HepG2 (cell line): Measurements from ENCODE around the gene NDST1. TPM values are rescaled to one million over a fixed set of nuclear protein-coding genes. Genes with fewer than 3 reads are reported as not detected.

Experiments
- ERF ChIP-seq: IDR thresholded peaks from 2 replicates; pipeline ENCODE4 v1.6.1; 2018; ENCODE audit warnings: missing biosample characterization, missing genetic modification reagents
- HOXA9 ChIP-seq: sonication (generic); formaldehyde crosslinking; IDR thresholded peaks from 2 replicates; pipeline ENCODE4 v1.8.1; 2022; ENCODE audit warnings: missing genetic modification reagents, mild to moderate bottlenecking, moderate library complexity, borderline replicate concordance
- MAFF ChIP-seq: IDR thresholded peaks from 2 replicates; pipeline ENCODE4 v1.6.1; 2011; ENCODE audit warnings: low read depth, low read length, improper control_type of control experiment
- SMAD3 ChIP-seq: sonication (generic); formaldehyde crosslinking; IDR thresholded peaks from 2 replicates; pipeline ENCODE4 v1.4.0; 2020; ENCODE audit warnings: missing genetic modification reagents
- SRSF1 ChIP-seq: fragments of 200-400 bp; formaldehyde crosslinking; optimal IDR thresholded peaks from 2 replicates; pipeline ENCODE3; 2017; ENCODE audit warnings: mild to moderate bottlenecking, low read depth, low read length, moderate library complexity
- YEATS4 ChIP-seq: sonication (generic); formaldehyde crosslinking; IDR thresholded peaks from 2 replicates; pipeline ENCODE4 v1.4.0; 2020; ENCODE audit warnings: missing genetic modification reagents, borderline replicate concordance
- ZFYVE20 ChIP-seq: sonication (generic); formaldehyde crosslinking; IDR thresholded peaks from 2 replicates; pipeline ENCODE4 v1.8.0; 2023; ENCODE audit warnings: low read depth, mild to moderate bottlenecking, moderate library complexity, missing genetic modification reagents, borderline replicate concordance
- ZNF382 ChIP-seq: sonication (generic); formaldehyde crosslinking; IDR thresholded peaks from 2 replicates; pipeline ENCODE4 v1.5.0; 2020; ENCODE audit warnings: missing genetic modification reagents, mild to moderate bottlenecking, borderline replicate concordance
- ZNF431 ChIP-seq: sonication (generic); formaldehyde crosslinking; IDR thresholded peaks from 2 replicates; pipeline ENCODE4 v1.9.0; 2022; ENCODE audit warnings: missing genetic modification reagents, low read depth, mild to moderate bottlenecking, borderline replicate concordance
- ZNF577 ChIP-seq: sonication (generic); formaldehyde crosslinking; IDR thresholded peaks from 2 replicates; pipeline ENCODE4 v1.4.0; 2020; ENCODE audit warnings: mild to moderate bottlenecking, low read depth, missing genetic modification reagents, borderline replicate concordance
- ZNF768 ChIP-seq: sonication (generic); formaldehyde crosslinking; IDR thresholded peaks from 2 replicates; pipeline ENCODE4 v1.4.0; 2020; ENCODE audit warnings: missing genetic modification reagents
- ZNF83 ChIP-seq: sonication (generic); formaldehyde crosslinking; IDR thresholded peaks from 2 replicates; pipeline ENCODE4 v1.4.0; 2020; ENCODE audit warnings: missing genetic modification reagents, mild to moderate bottlenecking, borderline replicate concordance
- polyA plus RNA-seq, 8 experiments: library from polyadenylated mRNA; depleted of rRNA in 3 of 8; stranded (reverse) in 7 of 8; unstranded in 1 of 8; fragments of >200 nt; fragmentation: Illumina TruSeq in 4 of 8; extraction: Trizol in 4 of 8; gene quantifications; 2 replicates each; pipeline versions ENCODE4 v1.2.1 to v1.2.3, GENCODE V29; 2011 to 2016; ENCODE audit warnings: low read depth in 4 of 8, missing spikeins in 1 of 8, mixed read lengths in 1 of 8; ENCODE audit not compliant: insufficient read depth in 1 of 8
- total RNA-seq, 5 experiments: library from RNA; depleted of rRNA; stranded (reverse); fragments of >200 nt; fragmentation: Illumina TruSeq; extraction: Trizol; gene quantifications; 2 replicates each; pipeline ENCODE4 v1.2.3, GENCODE V29; 2016; ENCODE audit warnings: low read depth in 1 of 5
- TF ChIP-seq, protein P1 (sequence below): IDR thresholded peaks from 2 replicates; pipeline ENCODE4 v1.6.1; 2016; ENCODE audit warnings: low read depth, control low read depth
- TF ChIP-seq, protein P2 (sequence below): sonication (generic); formaldehyde crosslinking; conservative IDR thresholded peaks from 2 replicates; pipeline ENCODE4 v1.8.0; 2022; ENCODE audit warnings: mild to moderate bottlenecking, moderate library complexity, missing genetic modification reagents
- TF ChIP-seq, protein P3 (sequence below): sonication (generic); formaldehyde crosslinking; conservative IDR thresholded peaks from 2 replicates; pipeline ENCODE4 v1.4.0; 2020; ENCODE audit warnings: missing genetic modification reagents
- TF ChIP-seq, protein P4 (sequence below): IDR thresholded peaks from 2 replicates; pipeline ENCODE4 v1.4.0; 2020; ENCODE audit warnings: mild to moderate bottlenecking, missing genetic modification reagents

The NDST1 gene
- total and polyA plus RNA-seq, 2 of the 13 experiments (the other 11 are each of a cell fraction or from before 2014, with no cell fraction given) = 23.8 to 26.2 TPM

DNA sequence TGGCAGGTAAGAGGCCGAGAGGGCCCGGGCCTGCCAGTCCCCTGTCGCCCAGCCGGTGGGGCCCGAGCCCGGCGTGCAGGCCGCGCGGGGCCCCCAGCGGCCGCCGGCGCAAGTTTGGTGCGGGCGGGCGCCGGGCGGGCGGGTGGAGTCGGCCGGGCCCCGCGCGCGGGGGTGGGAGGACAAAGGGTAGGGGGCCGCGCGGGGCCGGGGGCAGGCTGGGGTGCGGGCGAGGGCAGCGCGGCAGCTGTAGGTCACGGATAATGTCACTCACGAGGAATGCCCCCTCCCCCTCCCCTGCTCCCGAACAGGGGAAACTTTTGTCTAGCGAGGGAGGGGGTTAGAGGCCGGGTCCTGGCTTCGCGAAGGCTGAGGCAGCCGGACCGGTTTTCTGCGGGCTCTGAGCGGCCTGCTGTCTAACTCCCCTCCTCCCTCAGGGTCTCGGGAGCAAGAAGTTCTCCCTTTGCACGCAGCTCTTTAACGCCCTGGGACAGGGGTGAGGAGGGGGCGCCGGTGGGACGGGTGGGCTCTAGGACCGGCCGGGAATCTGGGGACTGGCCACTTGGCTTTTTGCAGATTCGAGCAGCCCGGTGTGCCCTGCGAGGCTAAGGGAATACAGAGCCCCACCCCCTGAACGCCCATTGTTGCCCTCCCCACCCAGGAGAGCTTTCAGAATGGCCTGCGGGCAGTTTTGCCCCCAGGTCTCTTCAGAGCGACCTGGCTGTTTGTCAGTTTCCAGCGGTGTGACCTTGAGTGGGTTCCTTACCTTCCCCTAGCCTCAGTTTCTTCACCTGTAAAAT, 21.3 kb upstream of the NDST1 start (continued):
- no peak for TF ChIP-seq ZFYVE20 (CRISPR knock-in tag)
- TF ChIP-seq ZNF382 = no peak
- TF ChIP-seq, protein P1, sequence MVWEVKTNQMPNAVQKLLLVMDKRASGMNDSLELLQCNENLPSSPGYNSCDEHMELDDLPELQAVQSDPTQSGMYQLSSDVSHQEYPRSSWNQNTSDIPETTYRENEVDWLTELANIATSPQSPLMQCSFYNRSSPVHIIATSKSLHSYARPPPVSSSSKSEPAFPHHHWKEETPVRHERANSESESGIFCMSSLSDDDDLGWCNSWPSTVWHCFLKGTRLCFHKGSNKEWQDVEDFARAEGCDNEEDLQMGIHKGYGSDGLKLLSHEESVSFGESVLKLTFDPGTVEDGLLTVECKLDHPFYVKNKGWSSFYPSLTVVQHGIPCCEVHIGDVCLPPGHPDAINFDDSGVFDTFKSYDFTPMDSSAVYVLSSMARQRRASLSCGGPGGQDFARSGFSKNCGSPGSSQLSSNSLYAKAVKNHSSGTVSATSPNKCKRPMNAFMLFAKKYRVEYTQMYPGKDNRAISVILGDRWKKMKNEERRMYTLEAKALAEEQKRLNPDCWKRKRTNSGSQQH (CRISPR knock-in tag) = 0 out of 2 replicates have a peak, but pooled peaks have one; percentile 30
- 0 out of 2 replicates have a peak, but pooled peaks have one; percentile 47 for TF ChIP-seq HOXA9 (CRISPR knock-in tag)
- no peak for TF ChIP-seq ZNF577 (CRISPR knock-in tag)
- TF ChIP-seq YEATS4 (CRISPR knock-in tag) = peak; percentile 60
- TF ChIP-seq, protein P2, sequence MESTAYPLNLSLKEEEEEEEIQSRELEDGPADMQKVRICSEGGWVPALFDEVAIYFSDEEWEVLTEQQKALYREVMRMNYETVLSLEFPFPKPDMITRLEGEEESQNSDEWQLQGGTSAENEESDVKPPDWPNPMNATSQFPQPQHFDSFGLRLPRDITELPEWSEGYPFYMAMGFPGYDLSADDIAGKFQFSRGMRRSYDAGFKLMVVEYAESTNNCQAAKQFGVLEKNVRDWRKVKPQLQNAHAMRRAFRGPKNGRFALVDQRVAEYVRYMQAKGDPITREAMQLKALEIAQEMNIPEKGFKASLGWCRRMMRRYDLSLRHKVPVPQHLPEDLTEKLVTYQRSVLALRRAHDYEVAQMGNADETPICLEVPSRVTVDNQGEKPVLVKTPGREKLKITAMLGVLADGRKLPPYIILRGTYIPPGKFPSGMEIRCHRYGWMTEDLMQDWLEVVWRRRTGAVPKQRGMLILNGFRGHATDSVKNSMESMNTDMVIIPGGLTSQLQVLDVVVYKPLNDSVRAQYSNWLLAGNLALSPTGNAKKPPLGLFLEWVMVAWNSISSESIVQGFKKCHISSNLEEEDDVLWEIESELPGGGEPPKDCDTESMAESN (CRISPR knock-in tag) = no peak
- TF ChIP-seq MAFF = no peak
- TF ChIP-seq, protein P3, sequence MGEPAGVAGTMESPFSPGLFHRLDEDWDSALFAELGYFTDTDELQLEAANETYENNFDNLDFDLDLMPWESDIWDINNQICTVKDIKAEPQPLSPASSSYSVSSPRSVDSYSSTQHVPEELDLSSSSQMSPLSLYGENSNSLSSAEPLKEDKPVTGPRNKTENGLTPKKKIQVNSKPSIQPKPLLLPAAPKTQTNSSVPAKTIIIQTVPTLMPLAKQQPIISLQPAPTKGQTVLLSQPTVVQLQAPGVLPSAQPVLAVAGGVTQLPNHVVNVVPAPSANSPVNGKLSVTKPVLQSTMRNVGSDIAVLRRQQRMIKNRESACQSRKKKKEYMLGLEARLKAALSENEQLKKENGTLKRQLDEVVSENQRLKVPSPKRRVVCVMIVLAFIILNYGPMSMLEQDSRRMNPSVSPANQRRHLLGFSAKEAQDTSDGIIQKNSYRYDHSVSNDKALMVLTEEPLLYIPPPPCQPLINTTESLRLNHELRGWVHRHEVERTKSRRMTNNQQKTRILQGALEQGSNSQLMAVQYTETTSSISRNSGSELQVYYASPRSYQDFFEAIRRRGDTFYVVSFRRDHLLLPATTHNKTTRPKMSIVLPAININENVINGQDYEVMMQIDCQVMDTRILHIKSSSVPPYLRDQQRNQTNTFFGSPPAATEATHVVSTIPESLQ (CRISPR knock-in tag) = no peak
- peak; percentile 12 for TF ChIP-seq SRSF1
- TF ChIP-seq ERF = no peak; the same call in 1 of the 2 replicates
- no peak for TF ChIP-seq SMAD3 (CRISPR knock-in tag)
- TF ChIP-seq ZNF83 (CRISPR knock-in tag) = no peak
- peak; percentile 27; the same call in 1 of the 2 replicates for TF ChIP-seq ZNF768
- TF ChIP-seq, protein P4, sequence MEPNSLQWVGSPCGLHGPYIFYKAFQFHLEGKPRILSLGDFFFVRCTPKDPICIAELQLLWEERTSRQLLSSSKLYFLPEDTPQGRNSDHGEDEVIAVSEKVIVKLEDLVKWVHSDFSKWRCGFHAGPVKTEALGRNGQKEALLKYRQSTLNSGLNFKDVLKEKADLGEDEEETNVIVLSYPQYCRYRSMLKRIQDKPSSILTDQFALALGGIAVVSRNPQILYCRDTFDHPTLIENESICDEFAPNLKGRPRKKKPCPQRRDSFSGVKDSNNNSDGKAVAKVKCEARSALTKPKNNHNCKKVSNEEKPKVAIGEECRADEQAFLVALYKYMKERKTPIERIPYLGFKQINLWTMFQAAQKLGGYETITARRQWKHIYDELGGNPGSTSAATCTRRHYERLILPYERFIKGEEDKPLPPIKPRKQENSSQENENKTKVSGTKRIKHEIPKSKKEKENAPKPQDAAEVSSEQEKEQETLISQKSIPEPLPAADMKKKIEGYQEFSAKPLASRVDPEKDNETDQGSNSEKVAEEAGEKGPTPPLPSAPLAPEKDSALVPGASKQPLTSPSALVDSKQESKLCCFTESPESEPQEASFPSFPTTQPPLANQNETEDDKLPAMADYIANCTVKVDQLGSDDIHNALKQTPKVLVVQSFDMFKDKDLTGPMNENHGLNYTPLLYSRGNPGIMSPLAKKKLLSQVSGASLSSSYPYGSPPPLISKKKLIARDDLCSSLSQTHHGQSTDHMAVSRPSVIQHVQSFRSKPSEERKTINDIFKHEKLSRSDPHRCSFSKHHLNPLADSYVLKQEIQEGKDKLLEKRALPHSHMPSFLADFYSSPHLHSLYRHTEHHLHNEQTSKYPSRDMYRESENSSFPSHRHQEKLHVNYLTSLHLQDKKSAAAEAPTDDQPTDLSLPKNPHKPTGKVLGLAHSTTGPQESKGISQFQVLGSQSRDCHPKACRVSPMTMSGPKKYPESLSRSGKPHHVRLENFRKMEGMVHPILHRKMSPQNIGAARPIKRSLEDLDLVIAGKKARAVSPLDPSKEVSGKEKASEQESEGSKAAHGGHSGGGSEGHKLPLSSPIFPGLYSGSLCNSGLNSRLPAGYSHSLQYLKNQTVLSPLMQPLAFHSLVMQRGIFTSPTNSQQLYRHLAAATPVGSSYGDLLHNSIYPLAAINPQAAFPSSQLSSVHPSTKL (CRISPR knock-in tag) = no peak
- TF ChIP-seq ZNF431 = no peak
